Measurements from ENCODE around the gene WDR77.

Gene WDR77

DNA sequence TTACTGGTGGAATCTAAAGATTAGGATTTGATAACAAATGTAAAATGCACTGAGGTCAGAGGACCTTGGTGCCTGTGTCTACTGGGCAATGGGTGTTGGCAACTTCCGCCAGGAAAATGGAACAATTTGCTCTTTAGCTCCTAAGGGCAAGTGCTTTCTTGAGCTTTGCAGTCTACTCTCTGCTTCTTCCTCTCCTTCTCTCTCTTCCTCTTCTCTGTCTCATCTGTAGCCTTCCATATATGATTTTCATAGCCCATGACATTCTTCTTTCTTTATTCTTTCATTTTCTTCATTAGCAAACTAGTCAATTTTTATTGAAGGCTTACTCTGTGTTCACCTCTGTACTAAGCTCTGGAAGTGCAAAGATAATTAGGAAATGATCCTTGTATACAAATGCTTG, 57.0 kb downstream of the WDR77 start:
- DNase-seq (ENCODE audit: insufficient read length) (no peak), FAIRE-seq (no peak)
- TF ChIP-seq TAF1 (IDR thresholded peaks at IDR 0.05; ENCODE audit: borderline replicate concordance, low read depth, low read length): no peak
- no peak for TF ChIP-seq POLR2A (IDR thresholded peaks at IDR 0.05; ENCODE audit: low read depth, low read length)
- no peak for TF ChIP-seq POLR2AphosphoS5 (IDR thresholded peaks at IDR 0.05; ENCODE audit: low read depth, low read length)
